Measurements from ENCODE around the gene RNF41. TPM values are rescaled to one million over a fixed set of nuclear protein-coding genes. Genes with fewer than 3 reads are reported as not detected.

RNF41 gene
- total and polyA plus RNA-seq, 2 of the 13 experiments (the other 11 are each of a cell fraction or from before 2014, with no cell fraction given) = 27.1 to 39.4 TPM

DNA sequence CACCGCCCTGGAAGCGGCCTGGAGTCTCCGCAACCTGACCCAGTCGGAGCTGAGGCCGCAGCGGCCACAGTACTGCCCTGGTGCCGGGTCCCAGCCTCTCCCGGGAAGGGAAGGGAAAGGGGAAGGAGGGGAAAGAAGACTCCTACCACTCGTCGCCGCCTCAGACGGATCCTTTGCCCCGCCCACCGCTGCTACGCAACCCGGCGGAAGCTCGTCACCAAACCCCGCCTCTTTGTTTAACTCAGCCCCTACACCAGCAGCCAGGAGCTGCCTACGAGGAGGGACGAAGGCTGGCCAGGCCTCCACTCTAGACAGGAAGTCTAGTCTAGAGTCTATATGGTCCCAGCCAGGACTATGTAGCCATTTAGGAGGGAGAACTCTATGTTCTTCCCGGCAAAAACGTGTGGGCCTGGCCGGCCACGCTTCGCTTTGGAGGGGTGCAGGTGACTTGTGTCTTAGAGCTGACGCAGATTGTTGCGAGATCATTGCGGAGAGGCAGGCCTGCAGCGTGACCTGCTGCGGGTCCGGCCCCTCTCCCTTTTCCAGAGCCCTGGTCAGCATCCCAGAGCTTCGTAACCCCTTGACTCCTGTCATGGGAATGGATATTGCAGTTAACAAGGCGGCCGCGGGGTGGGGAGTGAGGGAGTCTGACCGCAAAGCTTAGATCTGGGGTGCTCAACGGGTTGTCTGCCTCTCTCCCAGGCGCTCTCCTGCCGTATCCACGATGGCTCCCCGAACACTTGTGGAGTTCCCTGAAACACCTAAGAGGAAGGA lies at the start of gene RNF41 (continued):
- TF ChIP-seq BORCS8-MEF2B (CRISPR knock-in tag; IDR thresholded peaks at IDR 0.05) (no peak), SP2 (CRISPR knock-in tag; IDR thresholded peaks at IDR 0.05) (peak; percentile 79), ATF7-NPFF (CRISPR knock-in tag; IDR thresholded peaks at IDR 0.05; ENCODE audit: low read depth) (peak; percentile 8; the same call in 1 of the 2 replicates), KAT8 (CRISPR knock-in tag; IDR thresholded peaks at IDR 0.05) (peak; percentile 94), MEIS1 (CRISPR knock-in tag; IDR thresholded peaks at IDR 0.05; ENCODE audit: borderline replicate concordance) (peak; percentile 85), U2AF1 (optimal IDR thresholded peaks at IDR 0.05; ENCODE audit: low read depth, low read length) (peak; percentile 31), RBM39 (IDR thresholded peaks at IDR 0.05; ENCODE audit: low read depth, low read length, poor library complexity, severe bottlenecking) (peak; percentile 49), ZNF598 (CRISPR knock-in tag; IDR thresholded peaks at IDR 0.05; ENCODE audit: borderline replicate concordance) (peak; percentile 95; the same call in 1 of the 2 replicates), RFX5 (IDR thresholded peaks at IDR 0.05; ENCODE audit: low read depth, low read length) (0 out of 2 replicates have a peak, but pooled peaks have one; percentile 21), NONO (IDR thresholded peaks at IDR 0.05) (no peak), NONO (CRISPR knock-in tag; conservative IDR thresholded peaks at IDR 0.05) (peak; percentile 49; the same call in 1 of the 2 replicates), GATAD1 (CRISPR knock-in tag; IDR thresholded peaks at IDR 0.05) (peak; percentile 84), ZNF335 (CRISPR knock-in tag; IDR thresholded peaks at IDR 0.05) (0 out of 2 replicates have a peak, but pooled peaks have one; percentile 63), ZNF652 (CRISPR knock-in tag; IDR thresholded peaks at IDR 0.05; ENCODE audit: borderline replicate concordance, low read depth) (peak; percentile 66), LBX2 (CRISPR knock-in tag; IDR thresholded peaks at IDR 0.05; ENCODE audit: borderline replicate concordance) (no peak), PITX1 (CRISPR knock-in tag; IDR thresholded peaks at IDR 0.05) (no peak; the same call in 1 of the 2 replicates), ZNF230 (CRISPR knock-in tag; IDR thresholded peaks at IDR 0.05) (peak; percentile 89; the same call in 1 of the 2 replicates), ZNF556 (CRISPR knock-in tag; IDR thresholded peaks at IDR 0.05; ENCODE audit: borderline replicate concordance) (peak; percentile 87; the same call in 1 of the 2 replicates), NFKB2 (CRISPR knock-in tag; IDR thresholded peaks at IDR 0.05; ENCODE audit: borderline replicate concordance) (peak; percentile 95; the same call in 1 of the 2 replicates), ZNF337 (CRISPR knock-in tag; IDR thresholded peaks at IDR 0.05; ENCODE audit: borderline replicate concordance, low read depth) (peak; percentile 81; the same call in 1 of the 2 replicates), KDM4B (CRISPR knock-in tag; IDR thresholded peaks at IDR 0.05) (peak; percentile 30; the same call in 1 of the 2 replicates), FOXA1 (IDR thresholded peaks at IDR 0.05) (no peak), FOXA1 (CRISPR knock-in tag; IDR thresholded peaks at IDR 0.05) (peak; percentile 39), MAZ (IDR thresholded peaks at IDR 0.05; ENCODE audit: borderline replicate concordance, low read depth, low read length) (0 out of 2 replicates have a peak, but pooled peaks have one; percentile 5), MAZ (CRISPR knock-in tag; IDR thresholded peaks at IDR 0.05; ENCODE audit: low read depth) (no peak), SAP130 (CRISPR knock-in tag; IDR thresholded peaks at IDR 0.05; ENCODE audit: low read depth) (peak; percentile 92), JUND (CRISPR knock-in tag; IDR thresholded peaks at IDR 0.05) (0 out of 2 replicates have a peak, but pooled peaks have one; percentile 20), KLF13 (CRISPR knock-in tag; IDR thresholded peaks at IDR 0.05) (no peak), ELF3 (CRISPR knock-in tag; IDR thresholded peaks at IDR 0.05) (peak; percentile 82), PHF5A (CRISPR knock-in tag; IDR thresholded peaks at IDR 0.05; ENCODE audit: low read depth, unreplicated experiment) (peak; percentile 81)
- TF ChIP-seq, protein P1, sequence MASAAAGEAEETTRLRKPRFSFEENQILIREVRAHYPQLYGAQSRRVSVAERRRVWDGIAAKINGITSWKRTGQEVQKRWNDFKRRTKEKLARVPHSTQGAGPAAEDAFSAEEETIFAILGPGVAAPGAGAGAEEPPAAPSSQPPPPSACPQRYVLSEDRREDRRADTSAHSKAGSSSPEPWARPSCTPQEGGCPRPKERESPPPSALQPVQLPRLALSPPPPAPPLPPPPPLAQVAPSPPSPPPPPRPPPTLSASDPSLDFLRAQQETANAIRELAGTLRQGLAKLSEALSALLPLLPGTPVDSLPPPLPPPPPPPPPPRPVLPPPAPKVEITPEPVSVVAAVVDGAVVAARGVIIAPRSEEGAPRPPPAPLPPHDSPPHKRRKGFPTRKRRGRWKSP (CRISPR knock-in tag; IDR thresholded peaks at IDR 0.05) = peak; percentile 41; the same call in 1 of the 2 replicates

All from HepG2 (cell line).